HEK293 (cell line): ENCODE results near the gene KLHL40.

Experiments used
- ZNF24 ChIP-seq: fragments of 450-650 bp; formaldehyde crosslinking; IDR thresholded peaks from 2 replicates; pipeline ENCODE4 v1.5.1; 2016; ENCODE audit warnings: missing biosample characterization, missing genetic modification characterization
- TF ChIP-seq, protein P1 (sequence below): fragments of 450-650 bp; formaldehyde crosslinking; IDR thresholded peaks from 2 replicates; pipeline ENCODE4 v1.5.1; 2016; ENCODE audit warnings: missing biosample characterization, missing genetic modification characterization
- TF ChIP-seq, protein P2 (sequence below): fragments of 450-650 bp; formaldehyde crosslinking; IDR thresholded peaks from 2 replicates; pipeline ENCODE4 v1.5.1; 2016; ENCODE audit warnings: missing biosample characterization, missing genetic modification characterization

DNA sequence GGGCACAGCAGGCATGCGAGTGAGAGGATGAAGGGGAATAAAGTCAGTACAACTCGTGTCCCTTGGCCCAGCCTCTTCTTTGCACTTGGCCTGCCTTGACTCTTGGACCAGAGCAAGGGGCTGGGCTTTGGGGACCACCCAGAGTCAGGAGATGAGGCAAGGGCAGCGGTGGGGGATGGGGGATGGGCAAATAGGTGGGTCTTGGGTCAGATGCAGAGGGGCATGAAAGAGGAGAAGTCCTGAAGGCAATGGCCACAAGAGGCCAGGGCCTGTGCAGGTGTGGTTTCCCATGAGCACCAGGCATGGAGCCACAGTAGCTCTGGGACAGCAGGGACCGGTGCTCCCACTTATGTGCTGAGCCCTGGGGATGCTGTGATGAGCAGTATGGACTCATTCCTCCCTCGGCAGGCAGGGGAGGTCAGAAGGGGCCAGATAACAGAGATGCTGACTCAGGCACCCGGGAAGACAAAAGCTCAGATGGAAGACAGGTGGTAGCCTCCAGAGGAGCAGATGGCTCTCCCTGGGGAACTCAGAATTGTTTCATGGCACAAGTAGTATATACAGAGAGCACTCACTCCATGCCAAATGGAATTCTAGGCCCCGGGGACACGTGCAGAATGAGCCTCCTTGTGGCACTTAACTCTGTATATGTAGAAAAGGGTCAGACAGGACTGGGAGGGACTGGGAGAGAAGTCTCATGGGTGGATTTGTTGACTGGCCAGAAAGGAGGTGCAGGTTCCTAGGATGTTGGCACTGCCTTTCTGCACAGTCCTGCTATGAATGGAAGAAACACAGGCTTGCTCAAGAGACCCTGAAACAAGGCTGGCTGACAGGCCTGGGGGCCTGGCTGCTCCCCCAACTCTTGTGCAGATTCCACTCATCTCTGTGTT lies 17.6 kb upstream of the KLHL40 start:
- TF ChIP-seq, protein P1, sequence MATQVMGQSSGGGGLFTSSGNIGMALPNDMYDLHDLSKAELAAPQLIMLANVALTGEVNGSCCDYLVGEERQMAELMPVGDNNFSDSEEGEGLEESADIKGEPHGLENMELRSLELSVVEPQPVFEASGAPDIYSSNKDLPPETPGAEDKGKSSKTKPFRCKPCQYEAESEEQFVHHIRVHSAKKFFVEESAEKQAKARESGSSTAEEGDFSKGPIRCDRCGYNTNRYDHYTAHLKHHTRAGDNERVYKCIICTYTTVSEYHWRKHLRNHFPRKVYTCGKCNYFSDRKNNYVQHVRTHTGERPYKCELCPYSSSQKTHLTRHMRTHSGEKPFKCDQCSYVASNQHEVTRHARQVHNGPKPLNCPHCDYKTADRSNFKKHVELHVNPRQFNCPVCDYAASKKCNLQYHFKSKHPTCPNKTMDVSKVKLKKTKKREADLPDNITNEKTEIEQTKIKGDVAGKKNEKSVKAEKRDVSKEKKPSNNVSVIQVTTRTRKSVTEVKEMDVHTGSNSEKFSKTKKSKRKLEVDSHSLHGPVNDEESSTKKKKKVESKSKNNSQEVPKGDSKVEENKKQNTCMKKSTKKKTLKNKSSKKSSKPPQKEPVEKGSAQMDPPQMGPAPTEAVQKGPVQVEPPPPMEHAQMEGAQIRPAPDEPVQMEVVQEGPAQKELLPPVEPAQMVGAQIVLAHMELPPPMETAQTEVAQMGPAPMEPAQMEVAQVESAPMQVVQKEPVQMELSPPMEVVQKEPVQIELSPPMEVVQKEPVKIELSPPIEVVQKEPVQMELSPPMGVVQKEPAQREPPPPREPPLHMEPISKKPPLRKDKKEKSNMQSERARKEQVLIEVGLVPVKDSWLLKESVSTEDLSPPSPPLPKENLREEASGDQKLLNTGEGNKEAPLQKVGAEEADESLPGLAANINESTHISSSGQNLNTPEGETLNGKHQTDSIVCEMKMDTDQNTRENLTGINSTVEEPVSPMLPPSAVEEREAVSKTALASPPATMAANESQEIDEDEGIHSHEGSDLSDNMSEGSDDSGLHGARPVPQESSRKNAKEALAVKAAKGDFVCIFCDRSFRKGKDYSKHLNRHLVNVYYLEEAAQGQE, result no peak
- no peak for TF ChIP-seq ZNF24 (tag by site-specific recombination)
- TF ChIP-seq, protein P2, sequence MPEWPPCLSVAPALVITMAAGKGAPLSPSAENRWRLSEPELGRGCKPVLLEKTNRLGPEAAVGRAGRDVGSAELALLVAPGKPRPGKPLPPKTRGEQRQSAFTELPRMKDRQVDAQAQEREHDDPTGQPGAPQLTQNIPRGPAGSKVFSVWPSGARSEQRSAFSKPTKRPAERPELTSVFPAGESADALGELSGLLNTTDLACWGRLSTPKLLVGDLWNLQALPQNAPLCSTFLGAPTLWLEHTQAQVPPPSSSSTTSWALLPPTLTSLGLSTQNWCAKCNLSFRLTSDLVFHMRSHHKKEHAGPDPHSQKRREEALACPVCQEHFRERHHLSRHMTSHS (tag by site-specific recombination), result no peak
